ENCODE results near the gene SLC38A1.
"Not testable (repeated sequence)": the region's sequence is repeated elsewhere in the genome, so short reads cannot be mapped to it uniquely, and the experiment has no call there.

Gene SLC38A1

DNA sequence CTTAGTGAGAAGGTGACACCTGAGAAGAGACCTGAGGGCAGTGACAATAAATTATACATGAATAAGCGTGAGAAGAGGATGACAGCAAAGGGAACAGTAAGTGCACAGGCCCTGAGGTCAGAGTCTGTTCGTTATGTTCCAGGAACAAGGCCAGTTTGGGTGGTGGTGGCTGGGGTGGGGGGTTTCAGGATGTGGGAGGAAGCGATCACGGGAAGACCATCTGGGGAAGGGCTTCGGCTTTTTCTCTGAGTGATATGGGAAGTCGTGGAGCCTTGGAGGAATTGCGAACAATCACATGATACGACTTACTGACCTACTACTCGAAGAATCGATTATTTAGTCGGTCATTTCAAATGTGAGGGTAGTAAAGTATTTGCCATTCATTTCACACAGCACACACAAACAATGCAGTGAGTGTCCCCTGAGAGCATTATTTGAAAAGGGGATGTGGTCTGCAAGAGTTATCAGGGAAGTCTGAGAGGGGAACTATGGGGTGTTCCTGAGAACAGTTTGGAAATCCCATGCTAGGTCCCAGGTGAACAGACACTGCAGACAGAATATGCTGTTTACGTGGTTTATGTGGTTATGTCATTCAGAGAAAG is 94.7 kb downstream of the SLC38A1 start:
- DNase-seq (ENCODE audit: low read depth in 2 of 2, low spot score in 1 of 2): no peak

DNA sequence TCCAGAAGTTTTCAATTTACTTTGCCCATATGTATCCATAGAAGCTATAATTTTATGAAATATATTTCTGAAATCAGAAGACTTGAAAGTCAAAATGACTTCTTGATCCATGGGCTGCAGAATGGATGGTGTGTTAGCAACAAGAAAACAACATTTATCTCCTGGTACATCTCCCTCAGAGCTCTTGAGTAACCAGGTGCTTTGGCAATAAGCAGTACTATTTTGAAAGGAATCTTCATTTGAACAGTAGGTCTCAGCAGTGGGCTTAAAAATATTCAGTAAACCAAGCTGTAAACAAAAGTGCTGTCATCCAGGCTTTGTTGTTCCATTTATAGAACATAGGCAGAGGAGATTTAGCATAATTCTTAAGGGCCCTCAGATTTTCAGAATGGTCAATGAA is 100.4 kb downstream of the SLC38A1 start:
- no peak for DNase-seq (ENCODE audit: low read depth in 2 of 2, low spot score in 1 of 2)

GRCh38 chr12:46167412-46167811 is 101.4 kb downstream of the SLC38A1 start:
- DNase-seq (ENCODE audit: low read depth in 2 of 2, low spot score in 1 of 2): no peak

- no peak for DNase-seq (ENCODE audit: low read depth in 2 of 2, low spot score in 1 of 2)
These were observed 103.7 kb downstream of the SLC38A1 start for GRCh38 chr12:46165191-46165590.

- no peak for DNase-seq (ENCODE audit: low read depth in 2 of 2, low spot score in 1 of 2)
These were observed 104.6 kb downstream of the SLC38A1 start for GRCh38 chr12:46164186-46164761.

DNA sequence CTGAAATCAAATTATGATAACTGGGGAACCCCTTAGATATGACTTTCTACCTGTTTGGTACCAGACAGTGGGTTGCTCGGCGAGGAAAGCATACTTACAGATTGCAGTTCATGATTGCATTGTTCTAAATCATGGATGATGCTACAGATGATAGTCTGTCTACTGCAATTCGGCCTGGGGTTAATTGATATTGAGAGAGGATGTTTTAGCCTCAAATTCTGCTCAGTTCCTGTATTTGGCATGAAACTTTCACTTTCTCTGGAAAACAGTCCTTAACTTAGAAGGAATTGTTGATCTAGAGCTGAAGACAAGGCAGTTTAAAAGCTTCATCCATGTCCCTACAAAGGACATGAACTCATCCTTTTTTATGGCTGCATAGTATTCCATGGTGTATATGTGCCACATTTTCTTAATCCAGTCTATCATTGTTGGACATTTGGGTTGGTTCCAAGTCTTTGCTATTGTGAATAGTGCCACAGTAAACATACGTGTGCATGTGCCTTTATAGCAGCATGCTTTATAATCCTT is 106.2 kb downstream of the SLC38A1 start:
- not testable (repeated sequence) for DNase-seq (ENCODE audit: low read depth in 2 of 2, low spot score in 1 of 2)

DNA sequence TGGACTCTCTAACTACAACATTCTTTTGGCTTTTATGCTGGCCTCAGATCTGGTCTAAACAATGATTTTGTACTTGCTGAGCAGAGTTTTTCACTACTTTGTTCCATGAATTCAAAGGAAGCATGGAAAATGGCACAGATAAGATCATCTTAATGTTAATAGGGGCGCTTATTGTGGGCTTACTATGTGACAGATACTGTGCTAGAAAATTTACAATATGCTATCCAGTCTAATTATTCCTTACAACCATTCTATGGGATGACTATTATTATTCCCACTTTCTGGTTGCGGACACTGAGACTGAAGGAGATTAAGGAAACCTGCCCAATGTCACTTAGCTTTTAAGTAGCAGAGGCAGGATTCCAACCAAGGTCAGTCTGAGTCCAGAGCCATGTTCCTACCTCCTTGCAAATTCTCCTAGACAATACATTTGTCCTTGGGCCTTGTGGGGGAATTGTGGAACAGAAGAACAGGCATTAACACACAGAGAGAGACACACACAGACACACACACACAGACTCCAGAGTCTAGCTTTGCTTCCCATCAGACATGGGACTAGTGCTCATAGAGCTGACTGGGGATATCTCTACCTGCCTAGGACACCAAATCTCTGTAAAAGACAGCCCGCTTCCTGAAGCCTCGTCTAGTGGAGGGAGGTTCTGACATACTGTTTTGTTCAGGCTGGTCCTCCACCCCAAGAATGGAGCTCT is 107.7 kb downstream of the SLC38A1 start:
- no peak for DNase-seq (ENCODE audit: low read depth in 2 of 2, low spot score in 1 of 2)

- no peak for DNase-seq (ENCODE audit: low read depth in 2 of 2, low spot score in 1 of 2)
These were observed 108.5 kb downstream of the SLC38A1 start for GRCh38 chr12:46160101-46160980.

GRCh38 chr12:46159309-46159901 is 109.4 kb downstream of the SLC38A1 start:
- DNase-seq (ENCODE audit: low read depth in 2 of 2, low spot score in 1 of 2): no peak

- no peak for DNase-seq (ENCODE audit: low read depth in 2 of 2, low spot score in 1 of 2)
These were observed 110.3 kb downstream of the SLC38A1 start for GRCh38 chr12:46158501-46158900.

DNA sequence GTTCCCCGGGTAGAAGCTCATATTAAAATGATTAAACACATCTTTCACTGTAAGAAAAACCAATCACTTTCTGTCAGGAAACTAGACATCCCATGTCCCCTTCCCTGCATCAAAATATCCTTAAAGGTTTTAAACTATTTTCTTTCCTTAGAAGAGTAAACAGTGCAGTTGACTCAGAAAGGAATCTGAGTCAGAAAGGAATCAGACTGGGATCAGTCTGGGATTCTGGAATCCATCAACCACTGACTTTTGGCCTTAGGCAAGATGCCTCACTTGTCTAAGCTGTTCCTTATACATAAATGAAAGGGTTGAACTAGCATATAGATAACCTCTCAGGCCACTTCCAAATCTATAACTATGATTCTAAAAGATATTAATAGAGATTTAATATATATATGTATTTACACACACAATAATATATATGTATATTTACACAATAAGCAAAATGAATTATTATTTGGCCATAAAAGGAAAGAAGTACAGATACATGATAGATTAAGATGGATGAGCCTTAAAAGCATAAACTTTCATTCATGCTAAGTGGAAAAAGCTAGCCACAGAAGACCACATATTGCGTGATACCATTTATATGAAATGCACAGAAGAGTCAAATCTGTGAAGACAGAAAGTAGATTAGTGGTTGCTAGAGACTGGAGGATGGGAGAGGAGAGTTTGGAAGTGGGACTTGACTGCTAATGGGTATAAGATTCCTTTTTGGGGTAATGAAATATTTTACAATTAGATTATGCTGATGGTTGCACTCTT is 114.4 kb downstream of the SLC38A1 start:
- DNase-seq (ENCODE audit: low read depth in 2 of 2, low spot score in 1 of 2): no peak

DNA sequence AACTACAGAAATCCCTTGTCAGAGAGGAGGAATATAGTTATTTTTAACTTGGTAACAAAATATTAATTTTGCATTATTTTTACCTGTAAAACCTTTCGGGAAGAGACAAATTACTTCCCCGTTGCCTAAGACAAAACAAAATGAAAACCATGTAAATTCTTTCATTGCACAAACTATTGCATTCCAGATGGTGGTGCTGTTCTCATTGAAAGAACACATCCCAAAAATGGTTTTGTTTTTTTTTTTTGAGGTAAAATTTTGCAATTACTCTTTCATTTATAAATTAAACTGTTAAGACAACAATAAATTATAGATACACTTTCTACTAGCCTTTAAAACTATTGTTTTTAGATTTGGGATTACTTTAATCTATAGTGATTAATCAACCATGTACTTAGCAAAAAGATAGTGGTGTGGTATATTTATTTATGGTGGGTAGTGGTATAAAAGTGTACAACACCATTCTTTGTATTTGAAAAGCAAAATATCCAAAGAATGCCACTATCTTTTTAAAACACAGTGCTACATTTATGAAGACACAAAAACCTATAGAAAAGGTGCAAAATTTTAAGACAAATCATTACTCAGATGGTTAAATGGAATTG is 115.5 kb downstream of the SLC38A1 start:
- no peak for DNase-seq (ENCODE audit: low read depth in 2 of 2, low spot score in 1 of 2)

GRCh38 chr12:46152456-46152855 is 116.4 kb downstream of the SLC38A1 start:
- no peak for DNase-seq (ENCODE audit: low read depth in 2 of 2, low spot score in 1 of 2)

DNA sequence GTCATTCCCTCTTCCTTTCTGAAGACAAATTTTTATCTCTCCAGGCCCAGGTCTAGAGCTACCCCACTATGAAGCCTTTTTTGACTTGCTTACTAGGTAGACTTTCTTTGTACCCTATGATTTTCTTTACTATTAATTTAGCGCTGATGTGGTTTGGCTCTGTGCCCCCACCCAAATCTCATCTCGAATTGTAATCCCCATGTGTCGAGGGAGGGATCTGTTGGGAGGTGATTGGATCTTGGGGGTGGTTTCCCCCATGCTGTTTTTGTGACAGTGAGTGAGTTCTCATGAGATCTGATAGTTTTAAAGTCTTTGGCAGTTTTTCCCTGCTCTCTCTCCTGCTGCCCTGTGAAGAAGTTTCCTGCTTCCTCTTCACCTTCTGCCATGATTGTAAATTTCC is 118.1 kb downstream of the SLC38A1 start:
- DNase-seq (ENCODE audit: low read depth in 2 of 2, low spot score in 1 of 2): no peak

DNA sequence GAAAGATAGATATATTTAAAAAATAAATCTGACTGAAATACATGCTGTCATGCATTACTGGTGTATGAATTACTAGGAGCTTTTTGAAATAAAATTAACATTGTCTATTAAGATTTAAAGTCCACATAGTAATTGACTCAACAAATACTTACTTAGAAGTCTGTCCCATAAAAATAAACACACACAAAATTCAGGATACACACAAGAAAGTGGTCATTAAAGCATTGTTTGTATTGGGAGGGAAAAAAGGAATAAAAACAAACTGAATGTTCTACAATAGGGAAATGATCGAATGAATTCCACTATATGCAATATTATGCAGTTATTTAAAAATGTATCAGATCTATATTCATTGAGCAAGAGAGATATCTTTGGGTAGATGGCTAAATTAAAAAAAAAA is 118.9 kb downstream of the SLC38A1 start:
- DNase-seq (ENCODE audit: low read depth in 2 of 2, low spot score in 1 of 2): no peak

DNA sequence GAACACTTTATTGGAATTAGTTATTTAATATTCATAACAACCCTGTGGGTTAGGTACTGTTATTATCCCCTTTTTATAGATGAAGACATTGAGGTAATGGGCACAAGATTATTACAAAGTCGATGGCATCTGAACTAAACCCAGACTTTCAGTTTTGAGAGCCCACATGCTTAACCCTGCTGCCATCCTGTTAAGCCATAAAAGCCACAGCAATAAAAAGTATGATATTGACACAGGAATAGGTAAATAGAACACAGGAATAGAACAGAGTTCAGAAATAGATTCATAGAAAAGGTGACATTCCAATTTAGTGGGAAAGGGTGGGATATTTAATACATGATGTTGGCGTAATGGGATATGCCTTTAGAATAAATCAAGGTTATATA is 119.8 kb downstream of the SLC38A1 start:
- DNase-seq (ENCODE audit: low read depth in 2 of 2, low spot score in 1 of 2): no peak

DNA sequence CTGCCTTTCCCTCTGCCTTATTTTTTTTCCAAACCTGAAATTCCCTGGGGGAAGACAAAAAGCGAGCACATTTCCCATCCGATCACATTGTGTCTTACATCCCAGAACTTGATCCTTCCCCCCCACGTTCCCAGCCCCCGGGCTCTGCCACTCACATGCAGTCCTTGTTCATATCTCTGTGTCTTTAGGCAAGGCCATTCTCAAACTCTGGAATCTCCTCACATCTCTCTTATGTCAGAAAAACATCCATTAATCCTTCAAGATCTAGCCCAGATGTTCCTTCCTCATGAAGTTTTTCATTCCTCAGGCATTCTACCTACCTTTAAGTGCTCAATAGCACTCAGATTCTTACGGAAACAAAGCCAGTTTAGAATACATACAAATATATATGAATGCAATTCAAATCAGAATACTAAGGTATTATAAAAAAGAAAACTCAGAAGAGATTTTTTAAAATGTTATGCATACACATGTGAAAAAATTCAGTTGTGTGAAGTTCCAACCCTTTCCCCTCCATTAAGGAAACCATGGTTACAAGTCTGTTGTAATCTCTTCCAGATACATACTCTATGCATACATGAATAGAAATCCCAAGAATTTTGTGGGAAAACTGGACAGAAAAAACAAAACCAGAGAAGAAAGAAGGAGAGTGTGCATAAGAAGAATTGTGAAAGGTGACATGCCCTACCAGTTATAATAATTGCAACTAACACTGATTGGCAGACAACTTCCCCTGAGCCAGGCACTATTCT is 120.3 kb downstream of the SLC38A1 start:
- DNase-seq (ENCODE audit: low read depth in 2 of 2, low spot score in 1 of 2): no peak

- DNase-seq (ENCODE audit: low read depth in 2 of 2, low spot score in 1 of 2): no peak
These were observed 121.7 kb downstream of the SLC38A1 start for GRCh38 chr12:46147144-46147543.

- no peak for DNase-seq (ENCODE audit: low read depth in 2 of 2, low spot score in 1 of 2)
These were observed 123.0 kb downstream of the SLC38A1 start for GRCh38 chr12:46145881-46146280.

All from stimulated activated CD8-positive, alpha-beta memory T cell treated with anti-CD3 and anti-CD28 coated beads, Interleukin-4, amount 100 ng/mL, for 1 hour (primary cell).